Keratinocyte (primary cell): ENCODE measurements around the gene GRIN3A.

Source experiments
- CTCF ChIP-seq, 3 experiments: IDR thresholded peaks in 1 of 3; conservative IDR thresholded peaks in 1 of 3; optimal IDR thresholded peaks in 1 of 3; 2 replicates in 2 of 3; 3 replicates in 1 of 3; pipeline versions ENCODE3 to v1.5.1; 2011; ENCODE audit warnings: low read length in 3 of 3, mild to moderate bottlenecking in 3 of 3, moderate library complexity in 2 of 3, control low read depth in 1 of 3, inconsistent platforms in 1 of 3; ENCODE audit not compliant: insufficient read depth in 2 of 3; ENCODE audit errors: extremely low read depth in 1 of 3
- EZH2 ChIP-seq: IDR thresholded peaks from one replicate; pipeline ENCODE4 v1.6.1; 2012; ENCODE audit warnings: inconsistent platforms, mild to moderate bottlenecking, low read length, moderate library complexity

DNA sequence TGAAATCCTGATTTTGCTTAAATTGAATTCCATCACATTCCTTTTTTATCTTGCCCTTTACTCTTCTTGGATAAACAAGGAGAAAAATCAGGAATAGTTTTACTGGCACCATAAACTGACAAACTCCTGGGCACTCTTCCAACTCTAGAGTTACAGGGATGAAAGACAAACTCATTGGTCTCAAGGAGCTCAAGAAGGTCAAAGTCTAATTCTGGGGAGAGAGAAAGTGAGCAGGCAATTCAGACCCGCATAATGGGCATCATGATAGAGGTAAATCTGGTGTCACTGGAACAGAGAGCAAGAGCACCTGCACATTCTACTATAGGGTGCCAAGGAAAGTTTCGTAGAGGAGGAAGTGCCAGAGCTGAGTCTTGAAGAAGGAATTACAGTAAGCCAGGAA is 64.8 kb downstream of the GRIN3A start:
- TF ChIP-seq CTCF (optimal IDR thresholded peaks at IDR 0.05 in 1 of 3, IDR thresholded peaks at IDR 0.05 in 1 of 3, conservative IDR thresholded peaks at IDR 0.05 in 1 of 3; ENCODE audit: extremely low read depth in 1 of 3, insufficient read depth in 2 of 3, low read length in 3 of 3) (no peak), EZH2 (no peak)
